BE2C (cell line): ENCODE data around the gene MANBA.

ENCODE experiments used
- DNase-seq: peaks from one replicate; pipeline ENCODE4 v3.0.0-alpha.2; 2020
- H3K27me3 ChIP-seq: fragments of 250-450 bp; sonication (Bioruptor Pico); 2 replicates; pipeline ENCODE4 v1.5.1; 2020; ENCODE audit warnings: mild to moderate bottlenecking
- H3K36me3 ChIP-seq: fragments of 250-450 bp; sonication (Bioruptor Pico); 2 replicates; pipeline ENCODE4 v1.5.1; 2020; ENCODE audit warnings: mild to moderate bottlenecking
- H3K4me1 ChIP-seq: fragments of 250-450 bp; sonication (Bioruptor Pico); 2 replicates; pipeline ENCODE4 v1.5.1; 2020
- H3K4me3 ChIP-seq: 2 replicates; pipeline ENCODE4 v1.5.1; 2011; ENCODE audit warnings: low read depth, low read length
- H3K9me3 ChIP-seq: fragments of 250-450 bp; sonication (Bioruptor Pico); 2 replicates; pipeline ENCODE4 v1.5.1; 2020
- CTCF ChIP-seq: IDR thresholded peaks from 2 replicates; pipeline ENCODE4 v1.5.1; 2012; ENCODE audit warnings: mild to moderate bottlenecking, low read depth, low read length

MANBA gene

GRCh38 chr4:102775805-102776204 is 15.0 kb upstream of the MANBA start:
- H3K36me3 ChIP-seq, result no peaks in the 10 kb centered on the region
- H3K4me1 ChIP-seq, result no peaks in the 10 kb centered on the region
- H3K27me3 ChIP-seq, result no peaks in the 10 kb centered on the region
- no peak for TF ChIP-seq CTCF
- H3K9me3 ChIP-seq, result no peaks in the 10 kb centered on the region
- no peak for DNase-seq
- H3K4me3 ChIP-seq, result no peak overlapping the region

GRCh38 chr4:102774254-102774653 is 13.5 kb upstream of the MANBA start:
- H3K36me3 ChIP-seq, result no peaks in the 10 kb centered on the region
- H3K4me3 ChIP-seq, result no peak overlapping the region
- no peaks in the 10 kb centered on the region for H3K9me3 ChIP-seq
- H3K27me3 ChIP-seq, result no peaks in the 10 kb centered on the region
- no peak for DNase-seq
- TF ChIP-seq CTCF, result no peak
- no peaks in the 10 kb centered on the region for H3K4me1 ChIP-seq

GRCh38 chr4:102772738-102773340 is 12.1 kb upstream of the MANBA start:
- H3K27me3 ChIP-seq, result no peaks in the 10 kb centered on the region
- no peak for DNase-seq
- no peaks in the 10 kb centered on the region for H3K4me1 ChIP-seq
- TF ChIP-seq CTCF, result no peak
- H3K36me3 ChIP-seq, result no peaks in the 10 kb centered on the region
- H3K9me3 ChIP-seq, result no peaks in the 10 kb centered on the region
- no peak overlapping the region for H3K4me3 ChIP-seq

GRCh38 chr4:102764901-102765300 is 4.1 kb upstream of the MANBA start:
- no peaks in the 10 kb centered on the region for H3K36me3 ChIP-seq
- no peaks in the 10 kb centered on the region for H3K27me3 ChIP-seq
- DNase-seq, result no peak
- no peak overlapping the region for H3K4me3 ChIP-seq
- no peak for TF ChIP-seq CTCF
- no peaks in the 10 kb centered on the region; the same call in 1 of the 2 replicates for H3K9me3 ChIP-seq
- no peaks in the 10 kb centered on the region for H3K4me1 ChIP-seq

GRCh38 chr4:102761906-102762305 is 1.1 kb upstream of the MANBA start:
- Histone ChIP-seq H3K4me1 (no peaks in the 10 kb centered on the region), H3K36me3 (no peaks in the 10 kb centered on the region), H3K27me3 (no peaks in the 10 kb centered on the region), H3K9me3 (no peaks in the 10 kb centered on the region; the same call in 1 of the 2 replicates), H3K4me3 (no peak overlapping the region)
- TF ChIP-seq CTCF, result no peak
- DNase-seq, result no peak

GRCh38 chr4:102761296-102761701 is 531 bp upstream of the MANBA start:
- no peaks in the 10 kb centered on the region for H3K4me1 ChIP-seq
- TF ChIP-seq CTCF, result no peak
- no peaks in the 10 kb centered on the region for H3K27me3 ChIP-seq
- peak overlapping the region; percentile 92 for H3K4me3 ChIP-seq
- no peaks in the 10 kb centered on the region for H3K36me3 ChIP-seq
- no peaks in the 10 kb centered on the region for H3K9me3 ChIP-seq
- no peak for DNase-seq
